ENCODE data around the gene C10orf105.

GRCh38 chr10:71743866-71744265 lies 24.3 kb upstream of the C10orf105 start:
- TF ChIP-seq CTCF (conservative IDR thresholded peaks at IDR 0.05; ENCODE audit: low read length) (no peak), EZH2phosphoT487 (IDR thresholded peaks at IDR 0.05; ENCODE audit: borderline replicate concordance, low read depth, low read length) (no peak)

All from OCI-LY7 (cell line).